Measurements from ENCODE around the gene ZDHHC22.
"Not testable (repeated sequence)": the region's sequence is repeated elsewhere in the genome, so short reads cannot be mapped to it uniquely, and the experiment has no call there.

The ZDHHC22 gene, protein sequence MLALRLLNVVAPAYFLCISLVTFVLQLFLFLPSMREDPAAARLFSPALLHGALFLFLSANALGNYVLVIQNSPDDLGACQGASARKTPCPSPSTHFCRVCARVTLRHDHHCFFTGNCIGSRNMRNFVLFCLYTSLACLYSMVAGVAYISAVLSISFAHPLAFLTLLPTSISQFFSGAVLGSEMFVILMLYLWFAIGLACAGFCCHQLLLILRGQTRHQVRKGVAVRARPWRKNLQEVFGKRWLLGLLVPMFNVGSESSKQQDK

DNA sequence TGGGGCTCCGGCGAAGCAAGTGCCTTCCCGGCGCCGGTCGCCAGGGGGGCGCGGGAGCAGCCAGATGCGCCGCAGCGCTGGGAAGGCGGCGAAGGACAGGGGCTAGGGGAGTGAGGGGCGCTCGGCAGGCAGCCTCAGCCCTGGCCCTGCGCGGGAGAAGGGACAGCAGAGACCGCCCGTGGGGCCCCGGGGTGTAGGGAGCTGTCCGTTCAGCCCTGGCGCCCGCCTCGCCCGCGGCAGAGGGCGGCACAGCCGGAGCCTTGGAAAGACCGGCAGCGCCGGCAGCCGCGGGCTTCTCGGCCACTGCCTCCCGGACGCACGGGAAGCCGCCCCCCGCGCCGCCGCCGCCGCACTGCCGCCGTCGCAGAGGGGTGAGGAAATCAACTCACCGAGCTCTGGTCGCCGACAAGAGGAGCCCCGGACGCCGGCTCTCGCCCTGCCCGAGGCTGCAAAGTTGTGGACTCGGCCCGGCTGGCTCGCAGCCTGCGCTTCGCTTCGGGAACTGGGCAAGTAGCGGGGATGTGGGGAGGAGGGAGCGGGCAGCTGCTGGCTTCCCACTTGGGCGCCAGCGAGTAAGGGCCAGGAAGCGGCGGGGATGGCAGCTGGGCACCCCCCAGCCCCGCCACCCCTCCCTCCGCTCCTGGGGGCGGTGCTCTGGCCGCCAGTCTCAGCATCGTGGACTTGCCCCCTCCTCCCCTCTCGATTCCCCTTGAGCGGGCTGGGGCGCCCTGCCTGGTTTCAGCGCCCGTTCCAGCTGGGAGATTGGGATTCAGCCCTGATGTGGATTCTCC, at the start of gene ZDHHC22:
ZDHHC22 (minus strand) TSS at position 578 of the 791 bp plus-strand sequence. CDS start 2,053 bp downstream, outside the sequence.
- FAIRE-seq = no peak
- DNase-seq (ENCODE audit: insufficient read length, low spot score) = no peak

DNA sequence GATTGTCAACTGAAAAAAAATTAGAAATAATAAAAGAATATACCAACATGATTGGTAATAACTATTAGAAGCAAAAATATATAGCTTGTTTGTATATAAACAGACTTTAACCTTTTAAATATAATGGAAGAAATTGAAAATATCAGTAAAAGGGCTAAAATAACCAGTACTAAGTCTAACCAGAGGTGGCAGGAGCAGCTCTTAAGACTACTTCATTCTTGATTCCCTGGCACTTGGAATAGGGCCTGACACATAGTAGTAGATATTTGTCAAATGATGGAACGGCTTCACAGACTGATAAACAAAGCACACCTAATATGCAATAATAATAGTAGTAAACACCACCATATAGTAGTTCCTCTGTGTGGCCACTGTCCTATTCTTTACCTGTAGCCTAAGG, 49.4 kb upstream of the ZDHHC22 start:
- FAIRE-seq = no peak
- DNase-seq (ENCODE audit: insufficient read length, low spot score) = no peak

DNA sequence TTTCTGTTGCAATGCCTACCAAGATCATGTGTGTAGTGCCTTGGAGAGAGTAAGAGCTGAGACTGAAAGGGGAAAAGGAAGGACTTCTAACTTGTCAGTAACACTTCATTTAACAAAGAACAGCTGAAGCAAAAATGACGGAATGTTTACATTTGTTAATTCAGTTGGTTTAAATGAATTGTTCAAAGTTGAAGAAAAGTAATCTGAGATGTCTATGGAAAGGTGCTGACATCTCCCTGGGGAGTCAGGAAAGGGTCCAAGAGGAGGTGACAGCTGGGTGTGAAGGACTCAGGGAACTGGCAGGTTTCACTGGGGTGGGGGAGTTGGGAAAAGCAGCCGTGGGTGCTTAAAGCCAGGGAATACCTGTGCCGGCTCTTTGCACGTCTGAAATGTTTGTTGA, 47.9 kb upstream of the ZDHHC22 start:
- DNase-seq (ENCODE audit: insufficient read length, low spot score) = no peak
- FAIRE-seq = no peak

DNA sequence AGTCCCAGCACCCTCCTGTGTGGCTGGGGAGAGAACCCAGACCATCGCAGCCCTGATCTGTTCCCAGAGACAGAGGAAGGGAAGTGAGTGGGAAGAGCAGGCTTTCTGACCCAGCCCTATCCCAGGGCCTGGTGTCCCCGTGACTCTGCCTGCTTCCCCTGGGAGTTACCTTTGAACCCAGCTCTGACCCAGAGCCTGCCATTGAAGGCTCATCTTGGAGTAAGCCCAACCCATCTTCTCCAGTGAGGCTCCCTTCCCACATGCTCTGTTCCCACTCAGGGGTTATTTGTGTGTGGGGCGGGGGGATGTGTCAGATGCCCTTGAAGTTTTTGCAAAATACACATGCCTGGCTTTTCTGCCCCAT, 46.0 kb upstream of the ZDHHC22 start:
- no peak for DNase-seq (ENCODE audit: insufficient read length, low spot score)
- no peak for FAIRE-seq

DNA sequence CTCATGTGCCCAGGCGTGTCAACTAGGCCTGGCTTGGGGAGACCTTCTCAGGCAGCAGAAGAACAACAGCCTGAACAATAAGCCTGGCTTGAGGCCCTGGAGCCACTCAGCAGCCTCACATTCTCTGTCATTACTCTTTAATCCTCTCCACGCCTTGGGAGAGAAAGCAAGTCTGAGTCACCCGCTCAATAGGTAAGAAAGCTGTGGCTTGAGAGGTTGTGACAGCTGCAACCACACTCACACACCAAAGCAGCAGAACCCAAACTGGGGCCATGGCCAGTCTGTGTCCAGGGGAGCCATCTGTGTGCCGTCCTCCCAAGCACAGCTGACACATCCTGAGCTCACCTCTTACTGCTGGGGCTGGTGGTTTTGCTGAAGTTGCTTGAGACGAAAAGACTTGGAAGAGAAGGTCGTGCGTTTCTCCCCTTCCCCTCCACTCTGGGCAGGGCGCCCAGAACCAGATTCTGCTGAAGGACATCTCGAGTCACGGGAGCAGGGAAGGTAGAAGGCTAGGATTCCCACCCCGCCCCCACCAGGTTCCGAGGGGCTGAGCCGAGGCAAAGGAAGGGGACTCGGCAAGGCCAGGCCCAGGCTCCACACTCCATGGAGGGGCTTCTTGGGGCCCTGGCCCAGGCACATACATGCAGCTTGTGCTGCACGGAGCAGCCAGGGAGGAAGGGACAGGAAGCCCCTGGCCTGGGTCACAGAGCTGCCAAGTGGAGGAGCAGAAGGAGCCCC, 45.5 kb upstream of the ZDHHC22 start:
- FAIRE-seq (no peak), DNase-seq (ENCODE audit: insufficient read length, low spot score) (no peak)

DNA sequence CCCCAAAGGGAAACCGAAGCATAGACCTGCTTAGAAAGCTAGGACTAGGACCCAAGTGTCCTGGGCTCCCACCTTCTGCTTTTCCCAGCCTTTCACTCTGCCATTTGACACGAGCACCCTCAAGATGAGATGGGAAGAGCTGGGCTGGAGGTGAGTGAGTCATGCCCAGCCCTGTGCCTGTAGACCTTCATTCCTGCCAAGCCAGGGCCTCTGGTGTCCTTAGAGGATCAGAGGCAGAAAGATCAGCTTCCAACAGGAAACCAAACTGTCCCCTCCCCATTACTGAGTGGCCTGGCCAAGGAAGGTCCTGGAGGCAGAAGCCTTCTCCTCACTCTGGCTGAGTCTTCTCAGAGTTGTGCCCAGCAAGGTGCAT, 43.5 kb upstream of the ZDHHC22 start:
- no peak for DNase-seq (ENCODE audit: insufficient read length, low spot score)
- no peak for FAIRE-seq

DNA sequence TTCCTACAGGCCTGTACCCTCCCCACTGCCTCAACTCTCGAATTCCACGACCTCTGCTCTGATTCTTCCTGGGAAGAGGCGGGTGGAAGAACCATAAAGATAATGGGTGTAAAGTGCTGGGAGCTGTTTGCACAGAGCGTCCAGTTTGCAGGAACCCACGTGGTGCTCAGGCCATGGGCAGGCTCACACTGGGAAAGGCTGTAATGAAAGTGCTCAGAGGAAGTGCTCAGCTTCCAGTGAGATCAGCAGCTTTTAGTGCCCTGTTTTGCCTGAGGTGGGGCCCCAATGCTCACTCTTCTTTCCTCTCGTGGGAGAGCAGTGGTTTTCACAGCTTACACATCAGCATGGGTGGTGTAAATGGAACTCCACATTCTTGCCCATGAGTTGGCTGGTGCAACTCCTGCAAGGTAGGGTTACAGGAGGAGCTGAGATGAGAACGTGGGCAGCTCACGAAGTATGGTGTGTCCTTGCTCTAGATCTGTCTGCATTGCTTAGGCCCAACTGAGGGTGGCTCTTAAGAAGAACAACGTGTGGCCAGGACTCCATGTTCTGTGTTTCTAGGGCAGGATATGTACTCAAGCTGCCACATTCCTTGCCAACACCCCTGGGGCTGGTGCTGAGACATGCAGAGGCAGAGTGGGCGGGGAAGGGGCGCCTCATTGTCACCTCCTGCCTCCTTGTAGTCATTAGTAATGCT, 43.0 kb upstream of the ZDHHC22 start:
- DNase-seq (ENCODE audit: insufficient read length, low spot score) = no peak
- no peak for FAIRE-seq

DNA sequence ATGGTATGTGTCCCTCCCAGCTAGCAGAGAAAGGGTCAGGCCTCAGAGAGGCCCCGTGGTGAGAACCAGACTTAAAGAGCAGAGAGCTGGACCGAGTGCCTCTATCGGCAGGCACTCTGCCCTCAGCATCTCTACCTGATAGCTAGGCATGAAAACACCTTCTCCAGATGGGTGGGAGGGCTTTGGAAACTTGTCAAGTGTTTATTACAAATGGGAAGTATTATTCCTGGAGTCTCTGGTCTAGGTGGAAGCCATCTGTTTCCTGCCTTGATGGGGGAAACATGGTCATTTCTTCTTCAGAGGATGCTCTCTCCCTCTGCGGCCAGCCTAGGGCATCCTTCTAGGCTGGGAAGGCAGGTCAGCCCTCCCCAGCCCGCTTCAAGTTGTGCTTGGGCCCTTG, 42.3 kb upstream of the ZDHHC22 start:
- FAIRE-seq = no peak
- DNase-seq (ENCODE audit: insufficient read length, low spot score) = no peak

DNA sequence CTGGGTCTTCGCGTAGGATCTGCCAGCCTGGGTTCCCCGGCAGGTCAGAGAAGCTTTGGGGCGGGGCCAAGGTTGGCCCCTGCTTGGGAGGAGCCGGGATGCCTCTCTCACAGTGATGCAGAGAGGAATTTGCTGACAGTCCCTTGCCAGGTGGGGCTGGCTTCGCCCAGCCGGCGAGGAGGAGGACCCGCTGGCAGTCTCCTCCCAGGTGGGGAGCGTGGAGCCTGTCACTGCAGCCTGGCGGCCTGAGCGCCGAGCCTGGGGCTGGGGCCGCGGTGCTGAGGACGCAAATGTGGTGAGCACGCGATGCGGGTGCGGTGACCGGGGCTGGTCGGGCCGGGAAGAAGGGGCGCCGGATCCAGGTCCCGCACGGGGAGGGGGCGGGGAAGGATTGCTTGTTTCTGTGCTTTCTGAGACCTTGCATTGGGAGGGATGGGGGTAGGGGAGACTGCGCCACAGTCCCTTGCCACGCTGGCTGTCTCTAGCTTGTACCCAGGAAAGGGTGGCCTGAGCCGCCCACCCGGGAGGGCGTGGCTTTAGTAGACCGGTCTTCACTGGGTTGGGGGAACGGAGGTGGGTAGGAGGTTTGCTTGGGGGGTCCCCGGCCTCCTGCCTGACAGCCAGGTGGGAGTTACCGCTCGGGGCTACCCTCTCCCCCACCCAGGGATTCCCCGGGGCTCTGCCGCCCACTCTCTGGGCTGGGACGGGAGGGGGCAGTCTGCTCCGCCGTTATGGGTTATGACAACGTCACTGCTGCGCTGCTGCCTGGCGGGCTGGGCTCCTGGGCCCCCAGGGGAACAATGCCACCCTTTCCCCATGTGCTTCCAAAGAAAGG, 40.2 kb upstream of the ZDHHC22 start, which contains the start of gene TMEM63C:
TMEM63C (plus strand) TSS at position 196 of the 835 bp plus-strand sequence. CDS start 37,016 bp downstream, outside the sequence.
- DNase-seq (ENCODE audit: insufficient read length, low spot score) (peak; percentile 23), FAIRE-seq (no peak)

DNA sequence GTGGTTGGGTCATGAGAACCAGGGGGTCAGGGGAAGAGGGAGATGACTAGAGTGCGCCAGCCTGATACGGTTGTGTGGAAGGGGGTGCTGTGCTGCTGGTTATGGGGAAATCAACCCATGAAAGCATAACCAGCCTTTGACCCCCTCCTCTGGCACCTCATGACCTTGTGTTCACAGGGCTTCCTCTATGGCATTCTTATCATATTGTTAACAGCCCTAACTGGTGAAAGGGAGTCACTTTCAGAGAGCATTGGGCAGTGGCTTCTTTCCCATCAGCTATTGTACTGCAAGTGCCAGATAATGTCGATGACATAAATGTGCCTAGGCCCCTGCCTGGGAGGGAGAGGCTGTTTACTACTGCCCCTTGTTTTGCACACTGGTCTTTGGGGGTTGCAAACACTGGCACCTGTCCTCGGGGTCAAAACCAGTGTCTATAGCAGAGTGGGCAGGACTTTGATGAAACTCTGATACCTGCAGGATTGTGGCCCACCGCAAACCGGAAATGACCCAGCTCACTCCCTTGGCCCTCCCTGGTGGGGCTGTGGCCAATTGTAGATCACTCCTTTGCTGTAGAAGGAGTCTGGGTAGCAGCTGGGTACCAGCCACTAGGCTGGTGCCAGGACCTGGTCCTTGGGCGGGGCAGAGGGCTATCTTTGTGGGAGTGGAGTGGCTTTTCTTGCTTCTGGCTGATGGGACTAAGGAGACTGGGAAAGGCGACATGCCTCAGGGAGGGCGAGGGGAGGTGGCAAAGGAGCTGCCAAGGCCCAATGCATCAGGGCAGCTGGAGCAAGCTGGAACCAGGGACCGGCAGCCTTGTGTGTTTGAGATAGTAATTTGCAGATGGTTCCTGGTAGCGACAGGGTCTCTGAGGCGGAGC, 39.4 kb upstream of the ZDHHC22 start:
- DNase-seq (ENCODE audit: insufficient read length, low spot score) (no peak), FAIRE-seq (no peak)

DNA sequence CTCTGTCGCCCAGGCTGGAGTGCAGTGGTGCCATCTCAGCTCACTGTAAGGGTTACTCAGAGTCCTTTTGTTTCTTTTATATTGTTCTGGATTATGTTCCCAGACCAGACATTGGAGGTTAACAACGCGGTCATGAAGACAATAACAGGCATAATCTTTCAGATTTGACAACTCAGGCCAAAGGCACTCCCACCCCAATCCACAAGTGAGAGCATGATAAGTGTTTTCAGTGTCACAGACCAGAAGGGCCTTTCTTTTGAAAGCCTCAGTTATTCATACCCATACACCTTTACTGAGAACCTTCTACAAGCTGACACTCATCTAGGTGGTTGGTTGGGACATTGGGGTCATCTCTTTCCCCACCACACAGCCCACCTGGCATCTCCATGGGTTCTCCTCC, 37.1 kb upstream of the ZDHHC22 start:
- no peak for DNase-seq (ENCODE audit: insufficient read length, low spot score)
- FAIRE-seq = no peak

DNA sequence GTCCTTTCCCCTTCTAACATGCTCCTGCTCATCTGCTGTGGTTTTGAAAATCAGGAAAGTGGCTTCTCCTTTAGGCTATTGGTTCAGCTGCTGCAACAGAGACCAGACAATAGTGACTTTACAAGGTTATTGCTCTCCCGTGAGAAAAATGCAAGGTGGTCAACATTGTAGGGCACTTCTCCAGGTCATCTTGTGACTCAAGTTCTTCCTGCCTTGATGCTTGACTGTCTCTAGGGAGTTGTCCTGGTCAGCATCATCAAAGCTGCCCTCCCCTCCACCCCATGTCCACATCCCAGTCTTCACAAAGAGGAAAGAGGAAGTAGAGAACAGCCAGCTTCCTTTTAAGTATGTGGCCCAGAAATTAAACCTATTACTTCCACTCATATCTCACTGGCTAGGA, 36.1 kb upstream of the ZDHHC22 start:
- DNase-seq (ENCODE audit: insufficient read length, low spot score) = no peak
- no peak for FAIRE-seq

DNA sequence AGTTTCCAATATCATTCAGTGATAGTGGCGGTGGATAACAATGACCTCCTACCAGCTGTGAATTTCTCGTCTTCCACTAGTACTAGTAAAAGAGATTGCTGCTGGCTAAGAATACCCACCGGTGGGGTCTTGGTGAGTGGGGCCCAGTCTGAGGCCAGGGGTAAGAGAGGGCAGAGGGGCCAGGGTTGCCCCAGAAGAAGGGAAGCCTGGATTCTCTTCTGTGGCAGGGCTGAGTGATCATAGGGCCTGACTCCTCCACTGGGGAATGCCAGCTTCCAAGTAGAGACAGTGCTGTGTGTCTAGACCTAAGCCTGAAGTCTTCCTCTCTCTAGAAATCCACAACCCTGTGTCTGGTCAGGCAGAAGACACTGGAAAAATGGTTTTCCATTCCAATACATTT, 34.3 kb upstream of the ZDHHC22 start:
- FAIRE-seq (no peak), DNase-seq (ENCODE audit: insufficient read length, low spot score) (no peak)

DNA sequence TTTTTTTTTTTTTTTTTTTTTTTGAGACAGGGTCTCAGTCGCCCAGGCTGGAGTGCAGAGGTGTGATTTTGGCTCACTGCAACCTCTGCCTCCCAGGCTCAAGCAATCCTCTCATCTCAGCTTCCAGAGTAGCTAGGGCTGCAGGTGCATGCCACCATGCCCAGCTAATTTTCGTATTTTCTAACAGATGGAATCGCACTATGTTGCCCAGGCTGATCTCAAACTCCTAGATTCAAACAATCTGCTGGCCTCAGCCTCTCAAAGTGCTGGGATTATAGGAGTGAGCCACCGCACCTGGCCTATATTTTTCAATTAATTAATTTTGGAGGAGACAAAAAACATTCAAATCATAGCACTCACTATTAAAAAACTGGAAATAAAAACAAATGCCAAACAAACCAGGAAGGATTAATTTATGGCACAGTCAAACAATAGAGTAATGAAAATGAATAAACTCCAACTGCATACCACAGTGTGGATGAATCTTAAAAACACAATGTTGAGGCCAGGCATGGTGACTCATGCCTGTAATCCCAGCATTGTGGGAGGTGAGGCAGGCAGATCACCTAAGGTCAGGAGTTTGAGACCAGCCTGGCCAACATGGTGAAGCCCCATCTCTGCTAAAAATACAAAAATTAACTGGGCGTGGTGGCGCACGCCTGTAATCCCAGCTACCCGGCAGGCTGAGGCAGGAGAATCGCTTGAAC, 32.5 kb upstream of the ZDHHC22 start:
- not testable (repeated sequence) for FAIRE-seq

DNA sequence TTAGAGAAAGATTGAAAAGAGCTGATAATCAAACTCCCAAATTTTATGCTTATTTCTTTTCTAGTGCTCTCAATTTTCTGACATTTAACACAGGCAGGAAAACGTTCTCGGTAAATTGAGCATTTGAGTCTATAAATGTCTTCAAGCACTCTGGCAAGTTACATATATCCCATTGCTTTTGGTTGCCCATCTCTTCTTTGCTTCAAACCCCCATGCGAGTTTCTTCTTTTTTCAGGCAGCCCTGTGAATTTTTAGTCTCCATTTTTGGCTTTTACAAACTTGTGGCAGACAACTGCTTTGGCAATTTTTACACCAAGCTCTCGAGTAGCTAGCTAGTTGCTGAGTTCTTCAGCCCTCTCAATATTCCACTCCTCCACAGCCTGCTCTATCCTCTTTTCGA, 31.3 kb upstream of the ZDHHC22 start:
- FAIRE-seq (no peak), DNase-seq (ENCODE audit: insufficient read length, low spot score) (no peak)

More for the DNA sequence above, 32.5 kb upstream of the ZDHHC22 start:
- DNase-seq (ENCODE audit: insufficient read length, low spot score) = not testable (repeated sequence)

DNA sequence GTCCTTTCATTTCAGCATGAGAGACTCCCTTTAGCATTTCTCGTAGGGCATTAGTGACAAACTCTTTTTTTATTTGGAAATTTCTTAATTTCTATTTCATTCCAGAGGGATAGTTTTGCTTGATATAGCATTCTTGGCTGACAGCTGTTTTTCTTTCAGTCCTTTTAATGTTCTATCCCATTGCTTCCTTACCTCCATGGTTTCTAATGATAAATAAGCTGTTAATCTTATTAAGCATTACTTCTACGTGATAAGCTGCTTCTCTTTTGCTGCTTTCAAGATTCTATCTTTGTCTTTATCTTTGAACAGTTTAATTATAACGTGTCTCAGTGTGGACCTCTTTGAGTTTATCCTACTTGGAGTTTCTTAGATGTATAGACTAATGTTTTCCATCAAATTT, 28.5 kb upstream of the ZDHHC22 start:
- DNase-seq (ENCODE audit: insufficient read length, low spot score) = no peak
- no peak for FAIRE-seq

DNA sequence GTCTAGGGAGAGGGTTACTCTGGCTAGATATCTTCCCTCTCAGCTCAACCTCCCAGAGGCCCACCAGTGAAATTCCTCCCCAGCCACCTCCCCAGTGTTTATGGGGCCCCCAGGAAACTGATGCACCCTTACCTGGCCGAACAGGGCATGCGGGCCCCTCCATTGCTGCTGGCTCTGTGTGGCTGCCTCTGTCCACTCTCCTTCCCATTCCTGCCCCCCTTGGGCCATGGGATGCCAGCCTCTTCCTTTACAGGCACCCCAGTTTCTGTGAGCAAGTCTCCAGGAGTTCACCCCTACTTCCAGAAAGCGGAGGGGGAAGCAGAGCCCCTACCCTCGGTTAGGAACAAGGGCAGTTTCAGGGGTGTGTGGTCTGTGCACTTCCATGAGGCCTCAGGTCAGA, 19.4 kb upstream of the ZDHHC22 start:
- FAIRE-seq = no peak
- no peak for DNase-seq (ENCODE audit: insufficient read length, low spot score)

DNA sequence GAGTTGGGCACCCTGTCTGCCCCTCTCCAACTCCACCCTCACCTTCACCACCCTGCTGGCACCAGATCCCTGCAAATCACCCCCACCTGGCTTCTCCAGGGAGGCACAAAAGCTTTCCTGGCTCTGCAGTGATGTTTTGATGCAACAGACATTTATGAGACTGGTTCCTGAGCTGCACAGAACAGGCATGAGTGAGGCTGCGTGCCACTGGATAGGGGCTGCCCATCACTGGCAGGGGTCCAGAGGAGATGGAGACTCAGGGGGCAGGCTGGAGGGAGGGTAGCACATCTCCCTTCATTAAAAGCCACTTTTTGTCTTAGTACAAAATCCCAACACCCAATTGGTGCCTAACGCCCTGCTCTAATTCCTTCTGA, 17.3 kb upstream of the ZDHHC22 start:
- DNase-seq (ENCODE audit: insufficient read length, low spot score) = no peak
- FAIRE-seq = no peak

Data from GM19239 (cell line).